ENCODE data around the gene ELAVL4. TPM values are rescaled to one million over a fixed set of nuclear protein-coding genes. Genes with fewer than 3 reads are reported as not detected.

Gene ELAVL4
- not detected in 2 replicates for total RNA-seq

DNA sequence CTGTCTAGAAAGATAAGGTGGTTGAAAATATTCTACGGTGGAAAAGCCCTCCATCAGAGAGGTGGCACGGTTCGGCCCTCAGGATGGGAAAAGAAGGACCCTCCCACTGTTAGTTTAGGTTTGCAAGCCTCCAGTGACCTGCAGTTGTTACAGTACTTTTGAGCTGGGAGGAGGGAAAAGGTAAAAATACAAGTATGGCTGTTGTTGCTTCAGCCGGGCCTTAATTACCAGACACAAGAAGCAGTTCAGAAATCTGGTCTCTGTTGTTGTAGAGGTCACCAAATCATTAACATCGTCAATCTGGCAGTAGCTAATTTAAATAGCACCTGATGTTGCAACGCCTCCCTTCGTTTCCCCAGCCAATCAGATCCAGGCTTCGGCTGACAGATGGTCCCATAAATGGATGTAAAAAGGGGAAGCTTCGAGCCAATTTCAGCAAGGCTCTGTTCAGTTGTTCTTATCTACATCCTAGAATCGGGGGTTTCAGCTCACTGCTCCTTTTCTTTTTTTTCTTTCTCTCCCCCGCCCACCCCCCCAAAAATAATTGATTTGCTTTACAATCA, at the start of gene ELAVL4:
TSS of gene ELAVL4 (plus strand) at position 424 of the 563 bp plus-strand sequence. CDS start 270 bp downstream, outside the sequence.

Other genes starting within 250 kb of the ELAVL4 start
- not detected in 2 replicates for gene AGBL4, start 85.0 kb upstream of the ELAVL4 start, total RNA-seq

All from subcutaneous preadipocyte (primary cell).